ENCODE data around the gene CTNNA3. TPM values are rescaled to one million over a fixed set of nuclear protein-coding genes. Genes with fewer than 3 reads are reported as not detected.

Gene CTNNA3
- total RNA-seq, 1 experiment from 2014 or later, result 0.32 TPM

- intact Hi-C loops (cut with micrococcal nuclease), result no loop called here
- ChIA-PET CTCF (no interaction called here), POLR2A (no interaction called here), RAD21 (ENCODE audit: low non-redundant PET in 1 of 2, low total read pairs in 2 of 2, uncharacterized antibody in 2 of 2, unreplicated experiment in 2 of 2) (no interaction called here)
- no peak overlapping the region for H3K9ac ChIP-seq (ENCODE audit: low read length)
- DNase-seq (ENCODE audit: low read depth, low spot score) (no peak), ATAC-seq (no peak)
- H3K27me3 ChIP-seq (ENCODE audit: insufficient read depth, low read length), result no peaks in the 10 kb centered on the region
- no peak overlapping the region for H3K27ac ChIP-seq (ENCODE audit: low read depth, low read length)
- no peaks in the 10 kb centered on the region for H3K79me2 ChIP-seq (ENCODE audit: insufficient read depth, low read length)
- no peak for TF ChIP-seq REST (IDR thresholded peaks at IDR 0.05; ENCODE audit: low read depth)
- no peak for TF ChIP-seq ZBTB33 (IDR thresholded peaks at IDR 0.05; ENCODE audit: extremely low read depth, insufficient replicate concordance, low read length)
- TF ChIP-seq FOSL1 (IDR thresholded peaks at IDR 0.05; ENCODE audit: low read depth), result no peak
- no peak for TF ChIP-seq ELF1 (IDR thresholded peaks at IDR 0.05; ENCODE audit: borderline replicate concordance, low read depth)
- TF ChIP-seq POLR2AphosphoS5 (IDR thresholded peaks at IDR 0.05; ENCODE audit: low read depth, low read length), result no peak
- TF ChIP-seq SIN3A (IDR thresholded peaks at IDR 0.05; ENCODE audit: low read depth), result no peak
- no peak for TF ChIP-seq EZH2phosphoT487 (IDR thresholded peaks at IDR 0.05; ENCODE audit: borderline replicate concordance)
- no peaks in the 10 kb centered on the region for H3K9me2 ChIP-seq (ENCODE audit: insufficient read depth)
- H3K9me3 ChIP-seq (ENCODE audit: control insufficient read depth in 1 of 2, insufficient read depth in 1 of 2, low read depth in 1 of 2, low read length in 2 of 2), result no peaks in the 10 kb centered on the region
- H3K4me1 ChIP-seq (ENCODE audit: control insufficient read depth in 1 of 2, insufficient read depth in 2 of 2, low read length in 2 of 2), result no peaks in the 10 kb centered on the region
- no peak overlapping the region for H2AFZ ChIP-seq (ENCODE audit: low read depth, low read length, poor library complexity, severe bottlenecking)
- no peak overlapping the region for H3K4me2 ChIP-seq (ENCODE audit: low read length)
- no peaks in the 10 kb centered on the region for H4K20me1 ChIP-seq (ENCODE audit: insufficient read depth)
- no TSS peak for BruUV-seq (replicated peaks)
- no peaks in the 10 kb centered on the region for H3K36me3 ChIP-seq (ENCODE audit: control insufficient read depth in 1 of 2, insufficient read depth in 2 of 2, low read length in 2 of 2)
- H3K4me3 ChIP-seq (replicated peaks in 1 of 2; ENCODE audit: low read depth in 1 of 2, low read length in 2 of 2), result no peak overlapping the region
Measured at GRCh38 chr10:65898055-65898454, 1797.9 kb downstream of the CTNNA3 start.
